ENCODE results near the gene TMC4. TPM values are rescaled to one million over a fixed set of nuclear protein-coding genes. Genes with fewer than 3 reads are reported as not detected.
"Not testable (repeated sequence)": the region's sequence is repeated elsewhere in the genome, so short reads cannot be mapped to it uniquely, and the experiment has no call there.

The TMC4 gene
- polyA plus RNA-seq, 1 of the 3 experiments (the other 2 are of a cell fraction), result 2.8 TPM

- H3K4me1 ChIP-seq (ENCODE audit: control insufficient read depth in 1 of 2, insufficient read depth in 2 of 2, low read depth in 1 of 2, low read length in 1 of 2), result peaks cover 0 to 14% of the 10 kb centered on the region in 2 experiments; a peak in 1 of 4 replicates
- H3K27ac ChIP-seq (ENCODE audit: low read depth in 2 of 2, low read length in 1 of 2), result no peak overlapping the region
- TF ChIP-seq FOSL2 (IDR thresholded peaks at IDR 0.05; ENCODE audit: borderline replicate concordance, low read depth) (no peak), FOXM1 (IDR thresholded peaks at IDR 0.05; ENCODE audit: low read depth) (no peak), GABPA (IDR thresholded peaks at IDR 0.05; ENCODE audit: low read depth) (no peak), POLR2AphosphoS5 (IDR thresholded peaks at IDR 0.05; ENCODE audit: low read depth, low read length) (no peak), CHD2 (IDR thresholded peaks at IDR 0.05; ENCODE audit: low read length, partially characterized antibody) (no peak), RAD21 (IDR thresholded peaks at IDR 0.05; ENCODE audit: low read length) (no peak), PBX3 (IDR thresholded peaks at IDR 0.05) (no peak), RFX5 (IDR thresholded peaks at IDR 0.05; ENCODE audit: low read length) (no peak), IRF3 (IDR thresholded peaks at IDR 0.05; ENCODE audit: low read depth, low read length) (no peak)
- no peak overlapping the region for H3K9ac ChIP-seq
- no peaks in the 10 kb centered on the region for H3K9me2 ChIP-seq
- no peak overlapping the region for H3K4me3 ChIP-seq (ENCODE audit: low read depth in 2 of 2, low read length in 1 of 2)
- no peaks in the 10 kb centered on the region for H3K27me3 ChIP-seq (ENCODE audit: insufficient read depth)
- WGBS (ENCODE audit: low lambda C conversion rate), result 94% methylated on average over 9 of the region's 11 CpGs
- H3K79me2 ChIP-seq (ENCODE audit: insufficient read depth), result peaks cover 43% of the 10 kb centered on the region
- H3K4me2 ChIP-seq, result no peak overlapping the region
- H3K9me3 ChIP-seq, result no peaks in the 10 kb centered on the region
- POLR2A ChIA-PET, result interaction anchor here (1.0 kb wide), 1 partner anchor 18 kb away, joined by 4 read pairs; no protein-coding TSS in a partner anchor
- DNase-seq, result no peak
- H2AFZ ChIP-seq (ENCODE audit: low read depth), result no peak overlapping the region
- H4K20me1 ChIP-seq (ENCODE audit: insufficient read depth), result peaks cover 5% of the 10 kb centered on the region; the same call in 1 of the 2 replicates
- CTCF ChIA-PET, result interaction anchor here (1.2 to 1.7 kb wide), 2 partner anchors 10 to 15 kb away, joined by 5 to 7 read pairs; partner anchors contain the start of gene TMC4
- peaks cover 3% of the 10 kb centered on the region for H3F3A ChIP-seq (replicated peaks; ENCODE audit: insufficient read depth)
- H3K36me3 ChIP-seq (replicated peaks in 1 of 2; ENCODE audit: control insufficient read depth in 1 of 2, insufficient read depth in 2 of 2, low read length in 1 of 2), result peaks cover 33 to 37% of the 10 kb centered on the region in 2 experiments
Observed at GRCh38 chr19:54183431-54183830, 10.5 kb upstream of the TMC4 start.

- WGBS (ENCODE audit: low lambda C conversion rate), result 89% methylated on average over 3 of the region's 3 CpGs
- H3K9ac ChIP-seq; H3K4me2 ChIP-seq; H3K27me3 ChIP-seq (ENCODE audit: insufficient read depth); H2AFZ ChIP-seq (ENCODE audit: low read depth); H3K9me3 ChIP-seq; H3F3A ChIP-seq (replicated peaks; ENCODE audit: insufficient read depth); H3K4me1 ChIP-seq (ENCODE audit: control insufficient read depth in 1 of 2, insufficient read depth in 2 of 2, low read depth in 1 of 2, low read length in 1 of 2); H4K20me1 ChIP-seq (ENCODE audit: insufficient read depth); H3K27ac ChIP-seq (ENCODE audit: low read depth in 2 of 2, low read length in 1 of 2); H3K9me2 ChIP-seq; H3K4me3 ChIP-seq (ENCODE audit: low read depth in 2 of 2, low read length in 1 of 2); DNase-seq: not testable (repeated sequence)
- Histone ChIP-seq H3K36me3 (replicated peaks in 1 of 2; ENCODE audit: control insufficient read depth in 1 of 2, insufficient read depth in 2 of 2, low read length in 1 of 2) (peaks cover 33 to 34% of the 10 kb centered on the region in 2 experiments), H3K79me2 (ENCODE audit: insufficient read depth) (peaks cover 27% of the 10 kb centered on the region)
- CTCF ChIA-PET, result interaction anchor here (3.5 kb wide), 1 partner anchor 14 kb away, joined by 12 read pairs; no protein-coding TSS in a partner anchor
- POLR2A ChIA-PET, result interaction anchor here (0.5 kb wide), 1 partner anchor 19 kb away, joined by 4 read pairs; the partner anchor contains the start of gene RPS9
Observed at GRCh38 chr19:54181894-54182293, 8.9 kb upstream of the TMC4 start.

GRCh38 chr19:54180691-54181091 lies 7.7 kb upstream of the TMC4 start:
- no peak overlapping the region for H3K27ac ChIP-seq (ENCODE audit: low read depth in 2 of 2, low read length in 1 of 2)
- H3K9me3 ChIP-seq, result no peaks in the 10 kb centered on the region
- H3F3A ChIP-seq (replicated peaks; ENCODE audit: insufficient read depth), result peaks cover 3% of the 10 kb centered on the region
- H3K4me3 ChIP-seq (ENCODE audit: low read depth in 2 of 2, low read length in 1 of 2), result no peak overlapping the region
- H3K4me1 ChIP-seq (ENCODE audit: control insufficient read depth in 1 of 2, insufficient read depth in 2 of 2, low read depth in 1 of 2, low read length in 1 of 2), result peaks cover 0 to 9% of the 10 kb centered on the region in 2 experiments; a peak in 1 of 4 replicates
- peaks cover 28 to 33% of the 10 kb centered on the region in 2 experiments for H3K36me3 ChIP-seq (replicated peaks in 1 of 2; ENCODE audit: control insufficient read depth in 1 of 2, insufficient read depth in 2 of 2, low read length in 1 of 2)
- H3K9ac ChIP-seq, result no peak overlapping the region
- peaks cover 15% of the 10 kb centered on the region for H3K79me2 ChIP-seq (ENCODE audit: insufficient read depth)
- POLR2A ChIA-PET, result no interaction called here
- H4K20me1 ChIP-seq (ENCODE audit: insufficient read depth), result peaks cover 5% of the 10 kb centered on the region; the same call in 1 of the 2 replicates
- no peak for DNase-seq
- no peak overlapping the region for H2AFZ ChIP-seq (ENCODE audit: low read depth)
- whole genome bisulfite sequencing (ENCODE audit: low lambda C conversion rate), result 98% methylated on average over 36 of the region's 37 CpGs
- H3K9me2 ChIP-seq, result no peaks in the 10 kb centered on the region
- no peak overlapping the region for H3K4me2 ChIP-seq
- CTCF ChIA-PET, result interaction anchor here (1.6 to 3.5 kb wide), 2 partner anchors 8 to 13 kb away, joined by 4 to 12 read pairs; no protein-coding TSS in a partner anchor
- H3K27me3 ChIP-seq (ENCODE audit: insufficient read depth), result no peaks in the 10 kb centered on the region
- TF ChIP-seq MXI1 (IDR thresholded peaks at IDR 0.05; ENCODE audit: low read depth, low read length) (no peak), SIN3A (IDR thresholded peaks at IDR 0.05; ENCODE audit: borderline replicate concordance, low read depth, low read length) (no peak), RFX5 (IDR thresholded peaks at IDR 0.05; ENCODE audit: low read length) (no peak), RXRA (IDR thresholded peaks at IDR 0.05; ENCODE audit: borderline replicate concordance, low read depth) (no peak), PBX3 (IDR thresholded peaks at IDR 0.05) (no peak), TEAD4 (IDR thresholded peaks at IDR 0.05; ENCODE audit: borderline replicate concordance, insufficient read depth) (no peak), ELF1 (IDR thresholded peaks at IDR 0.05) (no peak), RAD21 (IDR thresholded peaks at IDR 0.05; ENCODE audit: low read length) (no peak), CTCF (IDR thresholded peaks at IDR 0.05) (no peak), EP300 (IDR thresholded peaks at IDR 0.05; ENCODE audit: borderline replicate concordance in 1 of 2, low read depth in 1 of 2, low read length in 1 of 2) (no peak)

Measured in SK-N-SH (cell line).